ENCODE measurements around the gene GRIP1.
"Not testable (repeated sequence)": the region's sequence is repeated elsewhere in the genome, so short reads cannot be mapped to it uniquely, and the experiment has no call there.

The GRIP1 gene

DNA sequence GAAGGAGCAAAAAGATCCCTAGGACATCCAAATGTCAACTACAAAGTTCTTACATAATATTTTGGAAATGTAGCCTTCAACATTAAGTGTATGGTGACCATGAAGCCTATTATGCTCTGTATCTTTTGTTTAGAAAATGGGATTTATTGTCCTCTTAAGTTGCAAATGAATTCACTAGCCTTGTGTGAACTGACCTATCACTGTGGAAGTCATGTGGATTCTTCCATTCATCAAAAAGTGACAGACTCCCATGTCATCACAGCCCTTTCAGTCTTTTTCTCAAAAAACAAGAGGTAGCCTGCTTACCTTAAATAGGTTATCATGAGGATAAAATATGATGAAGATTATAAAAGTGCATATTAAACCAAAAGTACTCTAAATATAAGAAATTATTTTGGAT is 179.9 kb downstream of the GRIP1 start:
- no peak for DNase-seq (ENCODE audit: low read depth in 1 of 2, low spot score in 1 of 2)
- no peak overlapping the region for H3K4me3 ChIP-seq (replicated peaks; ENCODE audit: insufficient read depth, low read length)
- TF ChIP-seq, protein P1, sequence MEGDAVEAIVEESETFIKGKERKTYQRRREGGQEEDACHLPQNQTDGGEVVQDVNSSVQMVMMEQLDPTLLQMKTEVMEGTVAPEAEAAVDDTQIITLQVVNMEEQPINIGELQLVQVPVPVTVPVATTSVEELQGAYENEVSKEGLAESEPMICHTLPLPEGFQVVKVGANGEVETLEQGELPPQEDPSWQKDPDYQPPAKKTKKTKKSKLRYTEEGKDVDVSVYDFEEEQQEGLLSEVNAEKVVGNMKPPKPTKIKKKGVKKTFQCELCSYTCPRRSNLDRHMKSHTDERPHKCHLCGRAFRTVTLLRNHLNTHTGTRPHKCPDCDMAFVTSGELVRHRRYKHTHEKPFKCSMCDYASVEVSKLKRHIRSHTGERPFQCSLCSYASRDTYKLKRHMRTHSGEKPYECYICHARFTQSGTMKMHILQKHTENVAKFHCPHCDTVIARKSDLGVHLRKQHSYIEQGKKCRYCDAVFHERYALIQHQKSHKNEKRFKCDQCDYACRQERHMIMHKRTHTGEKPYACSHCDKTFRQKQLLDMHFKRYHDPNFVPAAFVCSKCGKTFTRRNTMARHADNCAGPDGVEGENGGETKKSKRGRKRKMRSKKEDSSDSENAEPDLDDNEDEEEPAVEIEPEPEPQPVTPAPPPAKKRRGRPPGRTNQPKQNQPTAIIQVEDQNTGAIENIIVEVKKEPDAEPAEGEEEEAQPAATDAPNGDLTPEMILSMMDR (IDR thresholded peaks at IDR 0.05; ENCODE audit: insufficient read depth, low read length), result no peak
- TF ChIP-seq GABPA (IDR thresholded peaks at IDR 0.05; ENCODE audit: low read depth), result no peak
- no peak for TF ChIP-seq SPI1 (IDR thresholded peaks at IDR 0.05; ENCODE audit: borderline replicate concordance, low read depth)
- TF ChIP-seq POLR2AphosphoS5 (IDR thresholded peaks at IDR 0.05; ENCODE audit: low read depth), result no peak
- TF ChIP-seq, protein P2, sequence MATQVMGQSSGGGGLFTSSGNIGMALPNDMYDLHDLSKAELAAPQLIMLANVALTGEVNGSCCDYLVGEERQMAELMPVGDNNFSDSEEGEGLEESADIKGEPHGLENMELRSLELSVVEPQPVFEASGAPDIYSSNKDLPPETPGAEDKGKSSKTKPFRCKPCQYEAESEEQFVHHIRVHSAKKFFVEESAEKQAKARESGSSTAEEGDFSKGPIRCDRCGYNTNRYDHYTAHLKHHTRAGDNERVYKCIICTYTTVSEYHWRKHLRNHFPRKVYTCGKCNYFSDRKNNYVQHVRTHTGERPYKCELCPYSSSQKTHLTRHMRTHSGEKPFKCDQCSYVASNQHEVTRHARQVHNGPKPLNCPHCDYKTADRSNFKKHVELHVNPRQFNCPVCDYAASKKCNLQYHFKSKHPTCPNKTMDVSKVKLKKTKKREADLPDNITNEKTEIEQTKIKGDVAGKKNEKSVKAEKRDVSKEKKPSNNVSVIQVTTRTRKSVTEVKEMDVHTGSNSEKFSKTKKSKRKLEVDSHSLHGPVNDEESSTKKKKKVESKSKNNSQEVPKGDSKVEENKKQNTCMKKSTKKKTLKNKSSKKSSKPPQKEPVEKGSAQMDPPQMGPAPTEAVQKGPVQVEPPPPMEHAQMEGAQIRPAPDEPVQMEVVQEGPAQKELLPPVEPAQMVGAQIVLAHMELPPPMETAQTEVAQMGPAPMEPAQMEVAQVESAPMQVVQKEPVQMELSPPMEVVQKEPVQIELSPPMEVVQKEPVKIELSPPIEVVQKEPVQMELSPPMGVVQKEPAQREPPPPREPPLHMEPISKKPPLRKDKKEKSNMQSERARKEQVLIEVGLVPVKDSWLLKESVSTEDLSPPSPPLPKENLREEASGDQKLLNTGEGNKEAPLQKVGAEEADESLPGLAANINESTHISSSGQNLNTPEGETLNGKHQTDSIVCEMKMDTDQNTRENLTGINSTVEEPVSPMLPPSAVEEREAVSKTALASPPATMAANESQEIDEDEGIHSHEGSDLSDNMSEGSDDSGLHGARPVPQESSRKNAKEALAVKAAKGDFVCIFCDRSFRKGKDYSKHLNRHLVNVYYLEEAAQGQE (IDR thresholded peaks at IDR 0.05; ENCODE audit: insufficient replicate concordance, low read depth), result no peak
- H3K27me3 ChIP-seq (ENCODE audit: insufficient read depth, poor library complexity, severe bottlenecking), result peaks cover 4% of the 10 kb centered on the region
- no peak overlapping the region for H3K27ac ChIP-seq (replicated peaks)

DNA sequence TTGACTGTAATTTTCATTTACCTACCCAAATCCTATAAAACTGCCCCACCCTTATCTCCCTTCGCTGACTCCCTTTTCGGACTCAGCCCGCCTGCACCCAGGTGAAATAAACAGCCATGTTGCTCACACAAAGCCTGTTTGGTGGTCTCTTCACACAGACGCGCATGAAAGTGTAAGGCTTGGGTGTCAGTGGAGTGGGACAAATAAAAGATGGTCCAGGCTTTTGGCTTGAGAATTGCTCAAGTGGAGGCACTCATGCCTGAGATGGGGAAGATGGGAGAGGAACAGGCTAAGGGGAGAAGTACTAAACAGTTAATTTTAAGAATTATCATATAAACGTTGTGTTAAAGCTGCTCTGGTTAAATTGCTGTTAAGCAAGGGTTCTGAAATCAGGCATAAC is 180.8 kb downstream of the GRIP1 start:
- not testable (repeated sequence) for DNase-seq (ENCODE audit: low read depth in 1 of 2, low spot score in 1 of 2); H3K4me3 ChIP-seq (replicated peaks; ENCODE audit: insufficient read depth, low read length); H3K27ac ChIP-seq (replicated peaks); H3K27me3 ChIP-seq (ENCODE audit: insufficient read depth, poor library complexity, severe bottlenecking)

DNA sequence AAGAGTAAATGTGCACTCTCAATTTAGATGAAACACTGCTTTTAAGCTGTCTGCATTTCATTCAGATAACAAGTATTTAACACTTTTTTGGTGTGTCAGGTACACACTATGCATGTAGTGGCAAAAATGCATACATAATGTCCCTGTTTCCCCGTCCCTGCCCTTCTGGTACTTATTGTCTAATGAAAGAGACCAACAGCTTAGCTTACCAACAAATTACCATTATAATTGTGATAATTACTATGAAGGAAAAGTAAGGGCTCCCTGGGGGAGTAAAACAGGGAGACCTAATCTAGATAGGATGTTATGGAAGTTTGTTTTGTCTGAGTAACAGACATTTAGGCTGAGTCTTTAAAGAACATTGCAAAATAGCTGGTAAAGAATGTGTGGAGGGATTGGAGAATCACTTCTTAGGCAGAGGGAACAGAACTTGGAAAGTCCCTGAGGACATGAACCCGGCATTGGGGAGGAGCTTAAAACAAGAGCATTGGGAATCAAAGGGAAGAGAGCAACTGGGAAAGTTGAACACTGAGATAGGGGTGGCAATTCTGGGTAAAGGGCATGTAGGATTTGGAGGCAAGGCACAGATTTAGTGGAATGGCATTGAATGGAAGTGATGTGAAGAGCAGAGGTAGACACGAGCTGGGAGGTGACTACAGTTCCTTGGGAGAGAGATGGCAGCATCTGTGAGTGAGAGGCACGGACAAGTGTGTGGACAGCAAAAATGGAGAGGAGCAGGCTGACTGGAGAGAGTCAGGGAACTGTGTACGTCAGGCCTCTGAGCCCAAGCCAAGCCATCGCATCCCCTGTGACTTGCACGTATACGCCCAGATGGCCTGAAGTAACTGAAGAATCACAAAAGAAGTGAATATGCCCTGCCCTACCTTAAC is 181.6 kb downstream of the GRIP1 start:
- Histone ChIP-seq H3K4me3 (replicated peaks; ENCODE audit: insufficient read depth, low read length) (no peak overlapping the region), H3K27me3 (ENCODE audit: insufficient read depth, poor library complexity, severe bottlenecking) (peaks cover 4% of the 10 kb centered on the region), H3K27ac (replicated peaks) (no peak overlapping the region)
- DNase-seq (ENCODE audit: low read depth in 1 of 2, low spot score in 1 of 2), result no peak
- TF ChIP-seq, protein P2 (IDR thresholded peaks at IDR 0.05; ENCODE audit: insufficient replicate concordance, low read depth), result no peak
- TF ChIP-seq POLR2AphosphoS5 (IDR thresholded peaks at IDR 0.05; ENCODE audit: low read depth) (no peak), SPI1 (IDR thresholded peaks at IDR 0.05; ENCODE audit: borderline replicate concordance, low read depth) (no peak), GABPA (IDR thresholded peaks at IDR 0.05; ENCODE audit: low read depth) (no peak)
- TF ChIP-seq, protein P1 (IDR thresholded peaks at IDR 0.05; ENCODE audit: insufficient read depth, low read length), result no peak

DNA sequence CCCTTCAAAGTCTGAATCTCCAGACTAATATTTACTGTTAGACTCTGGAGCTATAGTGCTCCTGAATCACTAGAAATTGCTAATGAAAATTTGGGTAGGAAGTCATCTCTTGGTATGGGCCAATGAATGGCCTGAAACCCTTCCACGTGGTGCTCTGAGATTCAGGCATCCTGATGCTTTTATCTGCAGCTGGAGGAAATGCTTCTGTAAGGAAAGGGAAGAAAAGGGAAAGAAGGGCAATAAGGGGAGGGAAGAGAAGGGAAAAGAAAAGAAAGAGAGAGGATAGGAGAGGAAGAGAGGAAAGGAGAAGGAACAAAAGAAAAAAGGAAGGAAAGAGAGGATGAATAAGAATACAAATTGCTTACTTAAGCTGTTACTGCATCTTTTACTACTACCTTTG is 182.3 kb downstream of the GRIP1 start:
- peaks cover 4% of the 10 kb centered on the region for H3K27me3 ChIP-seq (ENCODE audit: insufficient read depth, poor library complexity, severe bottlenecking)
- TF ChIP-seq SPI1 (IDR thresholded peaks at IDR 0.05; ENCODE audit: borderline replicate concordance, low read depth), result no peak
- TF ChIP-seq GABPA (IDR thresholded peaks at IDR 0.05; ENCODE audit: low read depth), result no peak
- TF ChIP-seq, protein P2 (IDR thresholded peaks at IDR 0.05; ENCODE audit: insufficient replicate concordance, low read depth), result no peak
- TF ChIP-seq, protein P1 (IDR thresholded peaks at IDR 0.05; ENCODE audit: insufficient read depth, low read length), result no peak
- no peak overlapping the region for H3K27ac ChIP-seq (replicated peaks)
- H3K4me3 ChIP-seq (replicated peaks; ENCODE audit: insufficient read depth, low read length), result no peak overlapping the region
- DNase-seq (ENCODE audit: low read depth in 1 of 2, low spot score in 1 of 2), result no peak
